Posterior vena cava (tissue), 2 donors: ENCODE results near the gene ACLY. TPM values are rescaled to one million over a fixed set of nuclear protein-coding genes. Genes with fewer than 3 reads are reported as not detected.
"Not testable (repeated sequence)": the region's sequence is repeated elsewhere in the genome, so short reads cannot be mapped to it uniquely, and the experiment has no call there.

ENCODE experiments used
- DNase-seq: peaks from one replicate; pipeline ENCODE4 v3.0.0-alpha.2; 2020; ENCODE audit warnings: low spot score
- intact Hi-C, 2 donors: fragments of 100-400 bp; cut with DNase I; formaldehyde crosslinking; loops; one replicate each; pipeline versions ENCODE4 v1.14.1 to v1.14.2; 2022 to 2023
- total RNA-seq, 2 donors: library from RNA; stranded (reverse); fragmentation: NEBNext Ultra II Directional; extraction: Animal tissue kit (Norgen Biotek cat#: 25700); gene quantifications; one replicate each; pipeline ENCODE4 v1.2.1, GENCODE V29; 2021
- donor health status: DM: yes; HTN: yes; CAD: no.
- donor health status: DM: yes; HTN: yes; CAD: no.

The ACLY gene
- total RNA-seq, 2 donors from 2014 or later, result 97.5 to 101 TPM

- intact Hi-C loops, result no loop called here
Measured at GRCh38 chr17:41849251-41849990, 69.3 kb downstream of the ACLY start.

GRCh38 chr17:41848788-41849187, 70.0 kb downstream of the ACLY start:
- intact Hi-C loops, result no loop called here
- no peak for DNase-seq

More at GRCh38 chr17:41849251-41849990, 69.3 kb downstream of the ACLY start:
- DNase-seq, result no peak

- intact Hi-C loops, result no loop called here
- DNase-seq, result no peak
Measured at GRCh38 chr17:41844971-41845370, 73.8 kb downstream of the ACLY start.

- peak; percentile 46 for DNase-seq
- intact Hi-C loops, result not testable (repeated sequence)
Measured at GRCh38 chr17:41840781-41841180, 78.0 kb downstream of the ACLY start.

GRCh38 chr17:41839448-41839847, 79.3 kb downstream of the ACLY start:
- intact Hi-C loops, DNase-seq: not testable (repeated sequence)

- DNase-seq, result peak; percentile 67
- intact Hi-C loops, result no loop called here
Measured at GRCh38 chr17:41837761-41838538, 80.8 kb downstream of the ACLY start, which contains the start of gene KLHL10. Gene KLHL10, plus strand, starts transcription at chr17:41837825. Its CDS starts 108 bp downstream, at chr17:41837933.

DNA sequence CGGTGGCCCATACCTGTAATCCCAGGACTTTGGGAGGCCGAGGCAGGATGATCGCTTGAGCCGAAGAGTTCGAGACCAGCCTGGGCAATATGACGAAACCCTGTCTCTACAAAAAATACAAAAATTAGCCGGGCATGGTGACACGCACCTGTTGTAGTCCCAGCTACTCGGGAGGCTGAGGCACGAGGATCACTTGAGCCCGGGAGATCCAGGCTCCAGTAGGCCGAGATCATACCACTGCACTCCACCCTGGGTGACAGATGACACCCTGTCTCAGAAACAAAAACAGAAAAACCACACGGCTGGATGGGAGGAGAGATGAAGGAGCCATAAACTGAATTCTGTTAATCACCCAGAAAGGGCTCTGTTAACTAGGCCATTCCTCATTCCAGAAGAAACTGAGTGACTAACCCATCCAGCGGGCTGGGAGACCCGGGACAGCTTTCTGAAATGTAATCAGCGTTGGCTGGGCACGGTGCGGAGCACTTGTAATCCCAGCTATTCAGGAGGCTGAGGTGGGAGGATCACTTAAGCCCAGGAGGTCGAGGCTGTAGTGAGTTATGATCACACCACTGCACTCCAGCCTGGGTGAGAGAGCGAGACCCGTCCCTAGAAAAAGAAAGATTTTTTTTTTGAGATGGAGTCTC, 82.1 kb downstream of the ACLY start:
- intact Hi-C loops, result no loop called here

GRCh38 chr17:41835800-41836549, 82.8 kb downstream of the ACLY start, which contains the start of gene NT5C3B:
Gene NT5C3B, minus strand, starts transcription at chr17:41836232. Its CDS starts 39 bp downstream, at chr17:41836193.
- intact Hi-C loops, result no loop called here

More for the DNA sequence above, 82.1 kb downstream of the ACLY start:
- peak; percentile 22 for DNase-seq

DNA sequence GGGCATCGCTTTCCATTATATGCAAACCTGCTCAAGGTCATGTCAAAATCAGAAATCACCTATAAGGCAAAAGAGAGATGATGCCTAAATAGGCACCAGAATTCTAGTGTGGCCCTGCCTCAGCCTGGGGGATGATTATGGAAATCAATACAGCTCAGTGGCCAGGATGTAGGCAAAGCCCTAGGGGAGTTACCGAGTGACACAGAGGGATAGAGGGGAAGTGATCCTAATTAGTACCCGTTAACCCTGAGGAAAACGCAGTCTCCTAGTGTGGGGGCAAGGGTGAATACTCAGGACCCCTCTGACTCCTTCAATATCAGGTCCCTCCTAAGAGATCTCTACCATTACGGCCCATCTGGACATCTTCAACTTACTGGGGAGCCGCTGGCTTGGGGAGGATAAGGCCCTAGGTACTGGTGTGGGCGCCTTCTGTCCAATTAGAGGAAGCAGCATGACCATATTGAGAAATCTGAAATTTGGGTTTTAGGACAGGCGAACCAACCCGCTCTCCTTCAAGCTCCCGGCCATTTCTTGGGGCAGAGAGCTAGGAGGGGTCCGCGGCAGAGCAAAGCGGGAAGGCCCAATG, 83.4 kb downstream of the ACLY start:
- intact Hi-C loops, result no loop called here
- peak; percentile 20 for DNase-seq

More at GRCh38 chr17:41835800-41836549, 82.8 kb downstream of the ACLY start, which contains the start of gene NT5C3B:
- peak; percentile 86 for DNase-seq

GRCh38 chr17:41829961-41830360, 88.8 kb downstream of the ACLY start:
- intact Hi-C loops, result not testable (repeated sequence)

DNA sequence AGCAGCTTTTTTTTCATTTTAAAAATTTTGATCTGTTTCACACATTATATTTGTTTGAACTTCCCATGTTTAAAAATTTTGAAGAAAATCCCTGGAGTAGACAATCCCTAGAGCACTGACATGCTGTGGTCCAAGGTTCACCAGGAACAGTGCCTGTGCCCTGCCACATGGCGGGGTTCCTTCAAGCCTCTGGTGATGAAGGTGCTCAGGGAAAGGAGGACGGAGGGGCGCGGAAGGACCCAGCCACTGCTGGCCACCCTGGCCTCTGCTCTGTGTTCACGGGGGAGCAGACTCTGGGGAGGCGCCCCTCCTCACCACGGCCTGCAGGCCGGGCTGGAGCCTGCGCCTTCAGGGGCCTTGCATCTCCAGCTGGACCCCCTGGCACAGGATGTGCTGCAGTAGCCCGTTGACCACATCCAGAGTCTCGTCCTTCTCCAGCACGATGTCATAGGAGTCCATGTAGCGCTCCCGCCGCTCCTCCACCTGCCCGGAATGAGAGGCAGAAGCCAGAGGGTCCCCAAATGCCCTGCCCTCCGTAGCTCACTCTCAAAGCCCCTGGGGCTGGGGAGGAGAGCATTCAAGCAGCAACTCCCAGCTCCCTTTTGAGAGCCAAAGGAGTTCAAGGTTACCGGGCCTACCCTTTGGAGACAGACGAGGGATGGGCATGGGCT, 93.4 kb downstream of the ACLY start:
- no peak for DNase-seq
- intact Hi-C loops, result no loop called here

More at GRCh38 chr17:41829961-41830360, 88.8 kb downstream of the ACLY start:
- peak; percentile 57 for DNase-seq

GRCh38 chr17:41824086-41824485, 94.7 kb downstream of the ACLY start:
- no peak for DNase-seq
- intact Hi-C loops, result no loop called here

DNA sequence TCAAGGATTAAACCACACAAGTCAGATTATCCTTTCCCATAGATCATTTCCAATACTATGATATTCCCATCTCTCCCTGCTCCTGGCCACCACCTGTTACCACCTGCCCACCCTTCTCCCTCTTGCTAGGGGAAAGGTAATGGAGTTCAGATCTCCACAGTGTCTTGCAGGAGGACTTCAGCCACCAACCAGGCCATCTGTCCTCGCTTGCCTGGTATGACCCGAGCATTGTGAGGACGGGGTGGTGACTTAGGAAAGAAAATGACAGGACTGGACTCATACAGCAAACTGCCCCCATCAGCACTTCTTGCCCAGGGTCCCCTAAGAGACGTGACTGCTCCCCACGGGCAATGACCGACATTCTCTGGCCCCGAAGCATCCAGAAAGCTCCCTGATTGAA, 95.2 kb downstream of the ACLY start:
- no peak for DNase-seq
- intact Hi-C loops, result no loop called here

- intact Hi-C loops, result no loop called here
- no peak for DNase-seq
Measured at GRCh38 chr17:41823141-41823524, 95.6 kb downstream of the ACLY start.

DNA sequence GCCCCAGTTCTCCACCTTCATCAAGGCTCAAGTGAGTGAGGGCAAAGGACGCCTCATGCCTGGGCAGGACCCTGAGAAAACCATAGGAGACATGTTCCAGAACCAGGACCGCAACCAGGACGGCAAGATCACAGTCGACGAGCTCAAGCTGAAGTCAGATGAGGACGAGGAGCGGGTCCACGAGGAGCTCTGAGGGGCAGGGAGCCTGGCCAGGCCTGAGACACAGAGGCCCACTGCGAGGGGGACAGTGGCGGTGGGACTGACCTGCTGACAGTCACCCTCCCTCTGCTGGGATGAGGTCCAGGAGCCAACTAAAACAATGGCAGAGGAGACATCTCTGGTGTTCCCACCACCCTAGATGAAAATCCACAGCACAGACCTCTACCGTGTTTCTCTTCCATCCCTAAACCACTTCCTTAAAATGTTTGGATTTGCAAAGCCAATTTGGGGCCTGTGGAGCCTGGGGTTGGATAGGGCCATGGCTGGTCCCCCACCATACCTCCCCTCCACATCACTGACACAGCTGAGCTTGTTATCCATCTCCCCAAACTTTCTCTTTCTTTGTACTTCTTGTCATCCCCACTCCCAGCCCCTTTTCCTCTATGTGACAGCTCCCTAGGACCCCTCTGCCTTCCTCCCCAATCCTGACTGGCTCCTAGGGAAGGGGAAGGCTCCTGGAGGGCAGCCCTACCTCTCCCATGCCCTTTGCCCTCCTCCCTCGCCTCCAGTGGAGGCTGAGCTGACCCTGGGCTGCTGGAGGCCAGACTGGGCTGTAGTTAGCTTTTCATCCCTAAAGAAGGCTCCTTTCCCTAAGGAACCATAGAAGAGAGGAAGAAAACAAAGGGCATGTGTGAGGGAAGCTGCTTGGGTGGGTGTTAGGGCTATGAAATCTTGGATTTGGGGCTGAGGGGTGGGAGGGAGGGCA, 96.3 kb downstream of the ACLY start:
- intact Hi-C loops, result no loop called here
- DNase-seq, result no peak

GRCh38 chr17:41821776-41822175, 97.0 kb downstream of the ACLY start:
- DNase-seq, result no peak
- intact Hi-C loops, result no loop called here

- intact Hi-C loops, result no loop called here
- no peak for DNase-seq
Measured at GRCh38 chr17:41818024-41818423, 100.7 kb downstream of the ACLY start.
